ENCODE measurements around the gene RAD50.

DNA sequence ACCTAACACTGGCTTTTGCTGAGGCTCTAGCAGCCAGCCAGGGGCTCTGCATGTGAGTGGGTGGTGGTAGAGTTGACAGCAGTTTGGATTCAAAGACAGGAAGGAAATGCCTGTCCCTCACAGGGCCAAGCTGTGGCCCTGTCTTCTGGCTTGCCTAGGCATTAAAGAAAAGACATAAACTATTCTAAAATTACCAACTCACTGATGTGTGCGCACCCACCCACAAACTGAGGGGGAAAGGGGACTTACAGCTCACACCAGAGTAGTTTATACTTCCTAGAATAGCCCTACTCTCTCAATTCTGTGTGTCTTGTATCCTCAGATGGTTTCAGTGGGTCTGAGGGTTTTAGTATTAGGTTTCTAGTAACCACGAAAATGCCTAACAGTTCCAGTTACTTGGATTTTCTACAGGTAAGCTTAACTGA, 82.9 kb downstream of the RAD50 start:
- TF ChIP-seq, protein P1, sequence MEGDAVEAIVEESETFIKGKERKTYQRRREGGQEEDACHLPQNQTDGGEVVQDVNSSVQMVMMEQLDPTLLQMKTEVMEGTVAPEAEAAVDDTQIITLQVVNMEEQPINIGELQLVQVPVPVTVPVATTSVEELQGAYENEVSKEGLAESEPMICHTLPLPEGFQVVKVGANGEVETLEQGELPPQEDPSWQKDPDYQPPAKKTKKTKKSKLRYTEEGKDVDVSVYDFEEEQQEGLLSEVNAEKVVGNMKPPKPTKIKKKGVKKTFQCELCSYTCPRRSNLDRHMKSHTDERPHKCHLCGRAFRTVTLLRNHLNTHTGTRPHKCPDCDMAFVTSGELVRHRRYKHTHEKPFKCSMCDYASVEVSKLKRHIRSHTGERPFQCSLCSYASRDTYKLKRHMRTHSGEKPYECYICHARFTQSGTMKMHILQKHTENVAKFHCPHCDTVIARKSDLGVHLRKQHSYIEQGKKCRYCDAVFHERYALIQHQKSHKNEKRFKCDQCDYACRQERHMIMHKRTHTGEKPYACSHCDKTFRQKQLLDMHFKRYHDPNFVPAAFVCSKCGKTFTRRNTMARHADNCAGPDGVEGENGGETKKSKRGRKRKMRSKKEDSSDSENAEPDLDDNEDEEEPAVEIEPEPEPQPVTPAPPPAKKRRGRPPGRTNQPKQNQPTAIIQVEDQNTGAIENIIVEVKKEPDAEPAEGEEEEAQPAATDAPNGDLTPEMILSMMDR (IDR thresholded peaks at IDR 0.05): no peak
- TF ChIP-seq EP300 (IDR thresholded peaks at IDR 0.05) (no peak), POLR2A (IDR thresholded peaks at IDR 0.05) (no peak)
